Transverse colon (tissue), 4 donors: ENCODE results near the gene PSME1. TPM values are rescaled to one million over a fixed set of nuclear protein-coding genes. Genes with fewer than 3 reads are reported as not detected.

ENCODE experiments used
- DNase-seq: peaks from one replicate; pipeline ENCODE4 v3.0.0-alpha.2; 2019
- H3K27ac ChIP-seq, 4 donors: fragments of 200-600 bp; sonication (generic); 2 replicates each; pipeline ENCODE4 v1.5.1; 2016 to 2018; ENCODE audit warnings: inconsistent platforms in 4 of 4
- H3K27me3 ChIP-seq: fragments of 200-600 bp; sonication (generic); 2 replicates; pipeline ENCODE4 v1.5.1; 2017; ENCODE audit warnings: inconsistent platforms
- H3K36me3 ChIP-seq, 4 donors: fragments of 200-600 bp; sonication (generic); 2 replicates each; pipeline ENCODE4 v1.5.1; 2017 to 2019; ENCODE audit warnings: inconsistent platforms in 4 of 4
- H3K4me1 ChIP-seq, 4 donors: fragments of 200-600 bp; sonication (generic); 2 replicates each; pipeline ENCODE4 v1.5.1; 2017 to 2020; ENCODE audit warnings: inconsistent platforms in 4 of 4
- H3K4me3 ChIP-seq, 4 donors: fragments of 200-600 bp; sonication (generic); 1 replicate in 1 of 4; 2 replicates in 3 of 4; pipeline versions ENCODE4 v1.5.1 to v1.6.1; 2017 to 2019; ENCODE audit warnings: inconsistent platforms in 4 of 4
- H3K9me3 ChIP-seq, 2 donors: fragments of 200-600 bp; sonication (generic); 2 replicates each; pipeline ENCODE4 v1.5.1; 2017 to 2019; ENCODE audit warnings: inconsistent platforms in 2 of 2
- EP300 ChIP-seq: sonication (generic); formaldehyde crosslinking; IDR thresholded peaks from one replicate; pipeline ENCODE4 v1.6.1; 2017; ENCODE audit warnings: antibody characterized with exemption, low read depth
- POLR2A ChIP-seq: fragments of 450-650 bp; IDR thresholded peaks from one replicate; pipeline ENCODE4 v1.6.1; 2016; ENCODE audit warnings: antibody characterized with exemption, mild to moderate bottlenecking, moderate library complexity
- POLR2AphosphoS5 ChIP-seq, 3 donors: sonication (generic); formaldehyde crosslinking; IDR thresholded peaks; one replicate each; pipeline ENCODE4 v1.6.1; 2016; ENCODE audit warnings: antibody characterized with exemption in 3 of 3
- WGBS, 2 donors: methylation state at CpG; one replicate each; pipeline ENCODE4 v1.1.5; 2018; ENCODE audit warnings: low coverage in 1 of 2; 5-methylcytosine and 5-hydroxymethylcytosine counted together
- in situ Hi-C, 4 donors: fragments of 200-750 bp; cut with MboI; loops; one replicate each; pipeline versions ENCODE4 v1.15.0 to v1.15.1; 2017; ENCODE audit warnings: low sequenced_read_pairs in 3 of 4, low pct_ligation_motif_present in 1 of 4, low pct_unique_long_range_greater_than_20kb in 1 of 4
- intact Hi-C: fragments of 100-400 bp; cut with DNase I; formaldehyde crosslinking; loops from one replicate; pipeline ENCODE4 v1.15.1; 2023; ENCODE audit warnings: low total_unique reads
- total RNA-seq, 4 donors: library from RNA; depleted of rRNA; stranded (reverse); fragments of >200 nt; gene quantifications; one replicate each; pipeline ENCODE4 v1.1.0, GENCODE V29; 2016
- TF ChIP-seq, protein P1 (sequence below), 5 experiments: fragments of 200-600 bp in 3 of 5; fragments of 450-650 bp in 2 of 5; sonication (generic) in 3 of 5; IDR thresholded peaks; 1 replicate in 2 of 5; 2 replicates in 3 of 5; pipeline ENCODE4 v1.5.1; 2016 to 2017; ENCODE audit warnings: antibody characterized with exemption in 5 of 5, inconsistent platforms in 3 of 5, mild to moderate bottlenecking in 2 of 5, moderate library complexity in 1 of 5

PSME1 gene
- total RNA-seq, 4 donors from 2014 or later = 38.8 to 198 (median 132) TPM

DNA sequence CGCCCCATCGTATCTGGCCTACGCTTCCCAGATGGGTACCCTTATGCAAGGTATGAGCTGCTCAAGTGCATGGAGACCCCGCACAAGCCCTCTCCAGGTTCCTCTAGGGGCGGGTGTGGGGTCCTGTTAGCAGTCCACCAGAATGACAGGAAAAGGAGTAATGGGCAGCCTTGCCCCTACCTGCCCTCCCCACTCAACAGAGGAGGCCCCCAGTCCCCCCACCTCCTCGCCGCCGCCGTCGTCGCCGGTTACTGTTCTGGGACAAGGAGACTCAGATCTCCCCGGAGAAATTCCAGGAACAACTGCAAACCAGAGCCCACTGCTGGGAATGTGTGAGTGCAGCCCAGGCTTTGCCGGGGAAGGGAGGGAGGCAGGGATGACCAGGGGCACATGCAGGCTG, 41.9 kb downstream of the PSME1 start:
- H3K4me1 ChIP-seq = peaks cover 5 to 11% (median 6%) of the 10 kb centered on the region in 4 donors
- no peak overlapping the region for H3K27ac ChIP-seq
- in situ Hi-C loops = no loop called here
- no peak overlapping the region for H3K4me3 ChIP-seq
- TF ChIP-seq EP300 = no peak
- TF ChIP-seq, protein P1, sequence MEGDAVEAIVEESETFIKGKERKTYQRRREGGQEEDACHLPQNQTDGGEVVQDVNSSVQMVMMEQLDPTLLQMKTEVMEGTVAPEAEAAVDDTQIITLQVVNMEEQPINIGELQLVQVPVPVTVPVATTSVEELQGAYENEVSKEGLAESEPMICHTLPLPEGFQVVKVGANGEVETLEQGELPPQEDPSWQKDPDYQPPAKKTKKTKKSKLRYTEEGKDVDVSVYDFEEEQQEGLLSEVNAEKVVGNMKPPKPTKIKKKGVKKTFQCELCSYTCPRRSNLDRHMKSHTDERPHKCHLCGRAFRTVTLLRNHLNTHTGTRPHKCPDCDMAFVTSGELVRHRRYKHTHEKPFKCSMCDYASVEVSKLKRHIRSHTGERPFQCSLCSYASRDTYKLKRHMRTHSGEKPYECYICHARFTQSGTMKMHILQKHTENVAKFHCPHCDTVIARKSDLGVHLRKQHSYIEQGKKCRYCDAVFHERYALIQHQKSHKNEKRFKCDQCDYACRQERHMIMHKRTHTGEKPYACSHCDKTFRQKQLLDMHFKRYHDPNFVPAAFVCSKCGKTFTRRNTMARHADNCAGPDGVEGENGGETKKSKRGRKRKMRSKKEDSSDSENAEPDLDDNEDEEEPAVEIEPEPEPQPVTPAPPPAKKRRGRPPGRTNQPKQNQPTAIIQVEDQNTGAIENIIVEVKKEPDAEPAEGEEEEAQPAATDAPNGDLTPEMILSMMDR (IDR thresholded peaks at IDR 0.05) = no peak
- no peak for TF ChIP-seq POLR2A
- TF ChIP-seq POLR2AphosphoS5 (IDR thresholded peaks at IDR 0.05) = no peak
- 95 to 97% methylated on average over 4 to 14 of the region's 14 CpGs for WGBS, 2 donors
- no peaks in the 10 kb centered on the region for H3K27me3 ChIP-seq
- H3K9me3 ChIP-seq = no peaks in the 10 kb centered on the region
- H3K36me3 ChIP-seq = peaks cover 0 to 18% (median 7%) of the 10 kb centered on the region in 4 donors
- intact Hi-C loops = no loop called here
- DNase-seq = no peak

DNA sequence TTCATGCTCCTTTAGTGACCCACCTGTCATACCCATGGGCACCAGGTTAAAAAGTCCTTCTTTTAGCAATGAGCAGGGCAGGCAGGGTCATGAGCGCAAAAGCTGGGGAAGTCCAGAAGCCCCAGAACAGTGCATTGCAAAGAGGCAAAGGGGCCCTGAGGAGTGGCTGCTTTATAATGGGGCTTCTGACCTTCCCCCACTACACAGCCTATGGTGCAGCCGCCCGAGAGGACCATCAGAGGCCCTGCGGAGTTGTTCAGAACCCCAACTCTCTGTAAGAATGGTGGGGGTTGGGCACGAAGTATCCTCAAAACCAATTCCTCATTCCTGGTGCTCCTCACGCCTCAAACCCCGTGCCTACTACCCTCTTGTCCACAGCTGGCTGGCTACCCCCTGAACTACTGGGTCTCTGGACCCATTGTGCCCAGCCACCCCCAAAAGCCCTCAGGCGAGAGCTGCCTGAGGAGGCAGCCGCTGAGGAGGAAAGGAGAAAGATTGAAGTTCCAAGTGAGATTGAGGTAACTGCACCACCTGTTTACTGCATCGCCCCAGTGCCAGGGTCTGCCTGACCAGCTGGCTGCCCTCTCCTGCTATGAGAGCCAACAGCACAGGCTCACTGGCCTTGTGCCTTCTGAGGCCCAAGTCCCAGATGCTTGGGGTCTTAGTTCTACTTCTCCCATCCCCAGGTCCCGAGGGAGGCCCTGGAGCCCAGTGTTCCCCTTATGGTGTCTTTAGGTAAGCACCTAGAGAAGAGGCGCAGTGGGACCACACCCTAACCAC, 42.6 kb downstream of the PSME1 start:
- WGBS, 2 donors = 89 to 90% methylated on average over 2 to 12 of the region's 12 CpGs
- Histone ChIP-seq H3K36me3 (peaks cover 0 to 22% (median 4%) of the 10 kb centered on the region in 4 donors), H3K27ac (peak overlapping the region; percentile 68 to 78 (median 72)), H3K9me3 (no peaks in the 10 kb centered on the region), H3K4me1 (peaks cover 5 to 11% (median 6%) of the 10 kb centered on the region in 4 donors), H3K4me3 (no peak overlapping the region), H3K27me3 (no peaks in the 10 kb centered on the region)
- TF ChIP-seq, protein P1 (IDR thresholded peaks at IDR 0.05) = no peak
- TF ChIP-seq POLR2A (no peak), EP300 (no peak), POLR2AphosphoS5 (IDR thresholded peaks at IDR 0.05) (no peak)
- DNase-seq = no peak
- intact Hi-C loops = no loop called here
- in situ Hi-C loops = no loop called here

DNA sequence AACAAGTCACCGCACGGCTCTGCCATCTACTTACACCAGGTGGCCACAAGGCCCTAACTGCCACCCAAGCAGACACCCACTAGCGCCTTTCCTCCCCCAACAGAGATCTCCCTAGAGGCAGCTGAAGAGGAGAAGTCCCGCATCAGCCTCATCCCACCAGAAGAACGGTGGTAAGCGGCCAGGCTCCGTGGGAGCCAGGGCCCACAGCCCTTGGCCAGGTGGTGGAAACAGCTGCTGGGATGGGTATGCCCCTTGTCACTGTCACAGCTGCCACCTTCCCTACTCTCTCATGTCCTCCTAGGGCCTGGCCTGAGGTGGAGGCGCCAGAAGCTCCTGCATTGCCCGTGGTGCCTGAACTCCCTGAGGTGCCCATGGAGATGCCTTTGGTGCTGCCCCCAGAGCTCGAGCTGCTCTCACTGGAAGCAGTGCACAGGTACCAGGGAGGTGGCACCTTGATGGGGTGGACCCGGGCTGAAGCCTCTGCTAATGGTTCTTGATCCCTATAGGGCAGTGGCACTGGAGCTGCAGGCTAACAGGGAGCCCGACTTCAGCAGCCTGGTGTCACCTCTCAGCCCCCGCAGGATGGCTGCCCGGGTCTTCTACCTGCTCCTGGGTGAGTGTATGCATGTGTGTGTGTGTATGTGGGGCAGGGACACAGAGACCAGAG, 43.4 kb downstream of the PSME1 start:
- intact Hi-C loops = no loop called here
- no peaks in the 10 kb centered on the region for H3K9me3 ChIP-seq
- peak overlapping the region; percentile 68 to 78 (median 72) for H3K27ac ChIP-seq
- peaks cover 5 to 11% (median 6%) of the 10 kb centered on the region in 4 donors for H3K4me1 ChIP-seq
- in situ Hi-C loops = no loop called here
- TF ChIP-seq, protein P1 (IDR thresholded peaks at IDR 0.05) = no peak
- no peak for TF ChIP-seq POLR2AphosphoS5 (IDR thresholded peaks at IDR 0.05)
- TF ChIP-seq POLR2A = no peak
- TF ChIP-seq EP300 = no peak
- WGBS, 2 donors = 88% methylated on average over 14 of the region's 14 CpGs; no CpG with 5 or more reads in 1 of the 2 donors
- no peak for DNase-seq
- no peak overlapping the region for H3K4me3 ChIP-seq
- H3K36me3 ChIP-seq = peaks cover 0 to 30% (median 3%) of the 10 kb centered on the region in 4 donors
- H3K27me3 ChIP-seq = no peaks in the 10 kb centered on the region

DNA sequence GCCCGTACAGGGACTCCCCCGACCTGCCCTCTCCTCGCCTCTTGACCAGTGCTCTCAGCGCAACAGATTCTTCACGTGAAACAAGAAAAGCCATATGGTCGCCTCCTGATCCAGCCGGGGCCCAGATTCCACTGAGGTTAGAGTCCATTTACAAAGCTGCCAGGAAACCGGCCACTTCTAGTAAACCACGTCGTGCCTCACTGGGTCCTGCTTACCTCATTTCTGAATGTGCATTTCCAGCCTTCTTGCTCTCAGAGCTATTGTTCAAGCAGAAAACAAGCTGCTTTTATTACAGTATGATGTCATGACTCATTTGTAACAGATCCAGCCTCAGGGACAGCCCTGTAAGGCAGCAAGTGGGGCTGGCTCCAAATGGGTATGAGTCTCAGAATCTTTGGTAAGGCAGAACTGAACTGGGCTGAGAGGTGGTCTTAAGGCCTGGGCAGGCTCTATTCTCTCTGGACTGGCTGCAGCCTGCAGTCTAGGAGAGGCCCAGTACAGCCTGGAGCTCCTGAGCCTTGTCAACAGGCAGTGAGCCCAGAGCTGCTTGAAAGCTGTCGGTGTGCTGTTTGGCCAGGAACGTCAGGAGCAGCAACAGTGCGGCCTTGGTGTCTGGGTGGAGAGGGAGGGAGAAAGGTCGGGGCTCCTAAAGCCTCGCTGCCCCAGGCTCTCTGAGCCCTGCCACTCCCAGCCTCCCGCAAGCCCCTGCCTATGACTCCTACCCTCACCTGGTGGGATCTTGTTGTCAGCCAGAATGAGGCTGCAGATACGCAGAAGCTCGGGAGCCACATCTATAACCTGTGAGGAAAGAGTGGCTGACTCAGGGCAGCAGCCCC, 44.2 kb downstream of the PSME1 start:
- H3K36me3 ChIP-seq = peaks cover 0 to 33% (median 3%) of the 10 kb centered on the region in 4 donors
- intact Hi-C loops (no loop called here), in situ Hi-C loops (no loop called here)
- H3K9me3 ChIP-seq = no peaks in the 10 kb centered on the region
- DNase-seq = no peak
- H3K27ac ChIP-seq = peak overlapping the region; percentile 68 to 78 (median 72)
- H3K4me1 ChIP-seq = peaks cover 5 to 11% (median 6%) of the 10 kb centered on the region in 4 donors
- no peak overlapping the region for H3K4me3 ChIP-seq
- no peak for TF ChIP-seq POLR2A
- TF ChIP-seq EP300 = no peak
- TF ChIP-seq, protein P1 (IDR thresholded peaks at IDR 0.05) = no peak
- no peak for TF ChIP-seq POLR2AphosphoS5 (IDR thresholded peaks at IDR 0.05)
- WGBS, 2 donors = 53 to 62% methylated on average over 3 to 18 of the region's 18 CpGs
- H3K27me3 ChIP-seq = no peaks in the 10 kb centered on the region
